Lower leg skin (tissue), 4 donors: Measurements from ENCODE around the gene ELFN2. TPM values are rescaled to one million over a fixed set of nuclear protein-coding genes. Genes with fewer than 3 reads are reported as not detected.

ENCODE experiments used
- DNase-seq, 2 donors: peaks; one replicate each; pipeline ENCODE4 v3.0.0-alpha.2; 2019; ENCODE audit warnings: low spot score in 2 of 2
- H3K4me3 ChIP-seq: fragments of 200-600 bp; sonication (generic); 2 replicates; pipeline ENCODE4 v1.5.1; 2017; ENCODE audit warnings: mild to moderate bottlenecking, low read depth; ENCODE audit not compliant: poor library complexity, severe bottlenecking
- POLR2A ChIP-seq, 2 donors: fragments of 450-650 bp; IDR thresholded peaks; one replicate each; pipeline ENCODE4 v1.6.1; 2016 to 2017; ENCODE audit warnings: antibody characterized with exemption in 2 of 2, mild to moderate bottlenecking in 1 of 2, moderate library complexity in 1 of 2
- WGBS, 2 donors: methylation state at CpG; one replicate each; pipeline ENCODE4 v1.1.5; 2018; 5-methylcytosine and 5-hydroxymethylcytosine counted together
- intact Hi-C: fragments of 100-400 bp; cut with DNase I; formaldehyde crosslinking; loops from one replicate; pipeline ENCODE4 v1.15.0; 2023; ENCODE audit warnings: low total_unique reads
- total RNA-seq, 4 donors: library from RNA; depleted of rRNA; stranded (reverse); fragments of >200 nt; gene quantifications; one replicate each; pipeline ENCODE4 v1.1.0, GENCODE V29; 2016
- TF ChIP-seq, protein P1 (sequence below), 3 donors: fragments of 450-650 bp; IDR thresholded peaks; one replicate each; pipeline ENCODE4 v1.5.1; 2016; ENCODE audit warnings: antibody characterized with exemption in 3 of 3, mild to moderate bottlenecking in 3 of 3, moderate library complexity in 2 of 3

Gene ELFN2
- total RNA-seq, 4 donors from 2014 or later, result 0.26 to 1.5 (median 0.82) TPM

DNA sequence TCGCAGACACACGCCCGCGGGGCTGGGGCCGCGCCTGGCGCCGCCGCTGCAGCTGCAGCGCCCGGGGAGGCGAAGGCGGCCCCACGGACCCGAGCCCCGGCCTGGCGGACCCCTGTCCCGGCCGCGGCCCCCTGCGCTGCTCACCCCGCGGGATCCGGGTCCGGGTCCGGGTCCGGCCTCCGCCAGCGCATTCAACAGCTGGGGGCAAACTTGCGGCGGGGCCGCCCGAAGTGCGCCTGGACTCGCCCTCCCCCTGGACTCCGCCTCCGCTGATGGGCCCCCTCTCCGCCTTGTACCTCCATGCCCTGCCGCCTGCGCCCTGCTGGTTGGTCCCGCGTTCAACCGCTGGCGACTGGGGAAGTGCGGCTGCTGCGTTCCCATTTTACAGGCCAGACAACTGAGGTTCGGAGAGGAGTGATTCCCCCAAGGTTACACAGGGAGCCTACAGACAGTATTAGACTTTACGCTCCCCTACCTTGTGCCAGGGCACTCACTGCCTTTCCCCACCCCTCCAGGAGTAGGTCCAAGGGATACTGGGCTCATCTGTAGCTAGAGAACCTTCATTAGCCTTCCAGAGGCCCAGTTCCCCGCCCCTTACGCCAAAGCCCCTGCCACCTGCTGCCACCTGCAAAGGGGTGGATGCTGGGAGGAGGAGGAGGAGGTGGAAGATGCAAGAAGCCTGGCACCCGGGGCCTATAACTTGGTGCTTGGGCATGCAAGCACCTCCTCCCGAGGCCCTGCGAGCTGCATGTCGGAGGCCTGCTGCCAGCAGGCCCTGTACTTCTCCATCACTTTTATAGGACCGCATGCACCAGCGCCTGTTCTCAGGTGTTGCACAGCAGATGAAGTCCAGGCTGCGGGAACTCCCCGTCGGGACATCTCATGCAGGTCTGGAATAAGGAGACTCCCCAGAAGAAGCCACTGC lies 694 bp upstream of the ELFN2 start:
- H3K4me3 ChIP-seq, result peak overlapping the region; percentile 1
- WGBS, 2 donors, result 13 to 35% methylated on average over 15 to 59 of the region's 59 CpGs
- no peak for TF ChIP-seq POLR2A (IDR thresholded peaks at IDR 0.05)
- TF ChIP-seq, protein P1, sequence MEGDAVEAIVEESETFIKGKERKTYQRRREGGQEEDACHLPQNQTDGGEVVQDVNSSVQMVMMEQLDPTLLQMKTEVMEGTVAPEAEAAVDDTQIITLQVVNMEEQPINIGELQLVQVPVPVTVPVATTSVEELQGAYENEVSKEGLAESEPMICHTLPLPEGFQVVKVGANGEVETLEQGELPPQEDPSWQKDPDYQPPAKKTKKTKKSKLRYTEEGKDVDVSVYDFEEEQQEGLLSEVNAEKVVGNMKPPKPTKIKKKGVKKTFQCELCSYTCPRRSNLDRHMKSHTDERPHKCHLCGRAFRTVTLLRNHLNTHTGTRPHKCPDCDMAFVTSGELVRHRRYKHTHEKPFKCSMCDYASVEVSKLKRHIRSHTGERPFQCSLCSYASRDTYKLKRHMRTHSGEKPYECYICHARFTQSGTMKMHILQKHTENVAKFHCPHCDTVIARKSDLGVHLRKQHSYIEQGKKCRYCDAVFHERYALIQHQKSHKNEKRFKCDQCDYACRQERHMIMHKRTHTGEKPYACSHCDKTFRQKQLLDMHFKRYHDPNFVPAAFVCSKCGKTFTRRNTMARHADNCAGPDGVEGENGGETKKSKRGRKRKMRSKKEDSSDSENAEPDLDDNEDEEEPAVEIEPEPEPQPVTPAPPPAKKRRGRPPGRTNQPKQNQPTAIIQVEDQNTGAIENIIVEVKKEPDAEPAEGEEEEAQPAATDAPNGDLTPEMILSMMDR (IDR thresholded peaks at IDR 0.05), result no peak
- intact Hi-C loops, result no loop called here
- no peak for DNase-seq

DNA sequence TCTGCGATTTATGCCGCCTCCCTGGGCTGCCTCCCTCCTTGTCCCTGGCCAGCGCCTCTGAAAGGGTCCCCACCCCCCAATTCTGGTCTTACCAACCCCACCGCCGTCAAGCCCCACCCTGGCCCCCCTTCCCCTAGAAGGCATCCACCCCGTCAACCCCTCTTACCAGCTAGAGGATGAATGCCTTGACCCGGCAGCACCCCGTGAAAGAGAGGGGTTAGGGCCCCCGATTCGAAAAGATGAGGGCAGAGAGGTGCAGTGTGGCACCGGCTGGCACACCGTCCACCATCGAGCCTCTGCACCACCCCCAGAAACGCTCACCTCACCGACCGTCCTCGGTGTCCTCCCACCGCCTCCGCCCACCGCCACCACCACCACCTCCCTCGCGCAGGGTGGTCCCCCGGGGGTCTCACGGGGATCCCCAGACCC lies 559 bp downstream of the ELFN2 start:
- no peak overlapping the region for H3K4me3 ChIP-seq
- DNase-seq, result no peak
- intact Hi-C loops, result no loop called here
- 1% methylated on average over 22 to 23 of the region's 24 CpGs for WGBS, 2 donors
- TF ChIP-seq POLR2A (IDR thresholded peaks at IDR 0.05), result no peak

DNA sequence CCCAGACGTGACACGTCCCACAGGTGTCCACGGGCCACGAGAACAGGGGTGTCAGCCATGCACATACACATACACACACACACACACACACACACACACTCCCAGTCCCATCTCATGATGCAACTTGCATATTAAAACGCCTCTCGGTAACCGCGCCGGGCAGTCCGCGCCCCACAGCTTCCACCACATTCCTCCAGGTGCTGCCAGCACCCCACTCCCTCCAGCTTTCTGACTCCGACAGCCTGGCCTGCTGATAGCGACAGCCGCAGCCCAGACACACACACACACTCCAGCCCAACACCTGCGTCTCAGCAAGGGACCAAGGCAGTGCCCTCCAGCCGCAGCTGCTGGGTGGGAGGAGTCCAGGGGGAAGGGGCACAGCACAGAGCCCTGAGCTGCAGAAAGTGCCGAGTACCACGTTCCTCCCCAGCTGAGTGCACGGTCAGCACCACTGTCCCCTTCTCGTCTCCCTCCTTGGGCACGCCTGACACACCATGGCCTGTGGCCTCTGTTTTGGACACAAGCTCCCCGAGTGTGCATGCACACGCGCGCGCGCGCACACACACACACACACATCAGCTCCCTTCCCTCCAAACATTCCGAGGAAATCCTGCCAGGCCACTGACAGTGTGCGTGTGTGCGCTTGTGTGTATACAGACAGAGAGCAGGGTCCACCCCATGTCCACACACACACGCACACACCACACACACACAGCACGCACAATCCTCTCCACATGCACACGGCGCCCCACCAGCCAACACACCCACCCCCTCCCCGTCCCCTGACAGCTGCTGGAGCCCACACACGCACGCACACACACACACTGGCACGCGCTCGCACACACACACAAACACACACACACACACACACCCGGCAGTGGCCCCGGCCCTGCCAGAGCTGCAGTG lies 1.2 kb downstream of the ELFN2 start:
- no peak for DNase-seq
- no peak overlapping the region for H3K4me3 ChIP-seq
- TF ChIP-seq, protein P1 (IDR thresholded peaks at IDR 0.05), result no peak
- TF ChIP-seq POLR2A (IDR thresholded peaks at IDR 0.05), result no peak
- WGBS, 2 donors, result 9 to 13% methylated on average over 31 to 43 of the region's 43 CpGs
- intact Hi-C loops, result no loop called here

DNA sequence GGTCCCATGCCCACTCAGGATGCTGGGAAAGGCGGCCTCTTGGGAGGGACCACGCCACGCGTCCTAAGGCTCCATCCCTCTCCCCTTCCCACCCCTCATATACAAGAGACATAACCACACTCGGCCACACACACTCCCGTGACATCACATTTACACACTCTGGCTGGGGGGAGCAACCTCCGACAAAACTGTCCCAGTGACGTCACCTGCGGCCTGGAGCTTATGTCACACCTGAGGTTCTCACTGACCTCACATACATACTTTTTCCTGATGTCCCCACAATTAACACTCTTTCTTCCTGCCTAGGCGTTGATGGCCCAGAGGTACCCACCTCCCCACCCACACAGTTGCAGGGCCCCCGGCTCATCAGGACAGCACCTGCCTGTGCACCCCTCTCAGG lies 1.9 kb downstream of the ELFN2 start:
- TF ChIP-seq, protein P1 (IDR thresholded peaks at IDR 0.05), result no peak
- no peak for TF ChIP-seq POLR2A (IDR thresholded peaks at IDR 0.05)
- intact Hi-C loops, result no loop called here
- no peak for DNase-seq
- H3K4me3 ChIP-seq, result no peak overlapping the region
- 75 to 77% methylated on average over 11 of the region's 11 CpGs for WGBS, 2 donors

DNA sequence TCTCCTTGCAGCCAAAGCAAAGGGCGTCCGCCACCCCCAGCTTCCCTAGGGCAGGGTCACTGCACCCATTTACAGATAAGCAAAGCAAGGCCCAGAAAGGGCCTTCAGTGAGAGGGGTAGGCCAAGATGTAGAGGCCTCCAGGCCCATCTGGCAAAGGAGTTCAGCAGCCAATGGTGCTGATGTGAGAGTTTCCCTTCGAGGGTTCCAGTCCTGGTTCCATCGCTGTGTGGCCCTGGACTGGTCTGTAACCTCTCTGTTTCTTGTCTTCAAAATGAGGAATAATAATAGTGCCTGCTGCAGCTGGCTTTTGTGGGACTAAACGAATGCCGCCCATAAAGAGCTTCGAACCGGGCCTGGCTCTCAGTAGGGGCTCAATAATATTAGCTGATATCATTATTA lies 4.0 kb downstream of the ELFN2 start:
- intact Hi-C loops, result no loop called here
- no peak for DNase-seq
- H3K4me3 ChIP-seq, result no peak overlapping the region
- WGBS, 2 donors, result 84 to 93% methylated on average over 8 of the region's 8 CpGs
- TF ChIP-seq, protein P1 (IDR thresholded peaks at IDR 0.05), result no peak
- TF ChIP-seq POLR2A (IDR thresholded peaks at IDR 0.05), result no peak

DNA sequence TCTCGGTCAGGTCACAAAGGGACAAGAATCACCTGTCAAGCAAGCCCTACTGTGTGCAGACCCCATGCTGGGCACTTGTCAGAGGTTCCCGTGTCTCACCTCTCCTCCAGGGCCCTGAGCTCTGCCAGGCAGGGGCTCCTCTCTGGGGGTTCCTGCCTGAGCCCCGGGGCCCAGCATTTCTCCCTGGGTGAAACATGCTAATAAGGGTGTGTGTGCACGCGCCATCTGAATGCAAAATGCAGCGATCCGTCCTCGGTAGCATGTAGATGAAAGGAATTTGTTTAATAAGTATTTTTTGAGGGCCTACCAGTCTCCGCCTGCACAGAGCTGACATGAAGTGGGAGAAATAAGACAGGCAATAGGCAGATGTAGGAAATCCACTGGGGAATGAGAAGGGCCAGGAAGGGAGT lies 5.8 kb downstream of the ELFN2 start:
- no peak overlapping the region for H3K4me3 ChIP-seq
- WGBS, 2 donors, result 59 to 63% methylated on average over 8 to 9 of the region's 9 CpGs
- no peak for TF ChIP-seq POLR2A (IDR thresholded peaks at IDR 0.05)
- TF ChIP-seq, protein P1 (IDR thresholded peaks at IDR 0.05), result no peak
- no peak for DNase-seq
- intact Hi-C loops, result no loop called here
